BE2C (cell line): Measurements from ENCODE around the gene RHBDD2.
"Not testable (repeated sequence)": the region's sequence is repeated elsewhere in the genome, so short reads cannot be mapped to it uniquely, and the experiment has no call there.

Experiments used
- DNase-seq: peaks from one replicate; pipeline ENCODE4 v3.0.0-alpha.2; 2020
- H3K27me3 ChIP-seq: fragments of 250-450 bp; sonication (Bioruptor Pico); 2 replicates; pipeline ENCODE4 v1.5.1; 2020; ENCODE audit warnings: mild to moderate bottlenecking
- H3K36me3 ChIP-seq: fragments of 250-450 bp; sonication (Bioruptor Pico); 2 replicates; pipeline ENCODE4 v1.5.1; 2020; ENCODE audit warnings: mild to moderate bottlenecking
- H3K4me1 ChIP-seq: fragments of 250-450 bp; sonication (Bioruptor Pico); 2 replicates; pipeline ENCODE4 v1.5.1; 2020
- H3K4me3 ChIP-seq: 2 replicates; pipeline ENCODE4 v1.5.1; 2011; ENCODE audit warnings: low read depth, low read length
- H3K9me3 ChIP-seq: fragments of 250-450 bp; sonication (Bioruptor Pico); 2 replicates; pipeline ENCODE4 v1.5.1; 2020
- TF ChIP-seq, protein P1 (sequence below): IDR thresholded peaks from 2 replicates; pipeline ENCODE4 v1.5.1; 2012; ENCODE audit warnings: mild to moderate bottlenecking, low read depth, low read length

The RHBDD2 gene

DNA sequence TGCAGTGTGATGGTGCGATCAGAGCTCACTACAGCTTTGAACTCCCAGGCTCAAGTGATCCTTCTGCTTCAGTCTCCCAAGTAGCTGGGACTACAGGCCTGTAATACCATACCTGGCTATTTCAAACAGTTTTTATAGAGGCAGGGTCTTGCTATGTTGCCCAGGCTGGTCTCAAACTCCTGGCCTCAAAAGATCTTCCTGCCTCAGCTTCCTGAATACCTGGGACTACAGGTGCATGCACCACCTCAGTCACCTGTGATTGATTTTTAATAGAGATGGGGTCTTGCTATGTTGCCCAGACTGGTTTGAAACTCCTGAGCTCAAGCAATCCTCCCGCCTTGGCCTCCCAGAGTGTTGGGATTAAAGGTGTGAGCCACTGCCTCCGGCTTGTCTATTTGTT is 38.8 kb upstream of the RHBDD2 start:
- no peak overlapping the region for H3K4me3 ChIP-seq
- no peaks in the 10 kb centered on the region for H3K4me1 ChIP-seq
- no peaks in the 10 kb centered on the region for H3K36me3 ChIP-seq
- TF ChIP-seq, protein P1, sequence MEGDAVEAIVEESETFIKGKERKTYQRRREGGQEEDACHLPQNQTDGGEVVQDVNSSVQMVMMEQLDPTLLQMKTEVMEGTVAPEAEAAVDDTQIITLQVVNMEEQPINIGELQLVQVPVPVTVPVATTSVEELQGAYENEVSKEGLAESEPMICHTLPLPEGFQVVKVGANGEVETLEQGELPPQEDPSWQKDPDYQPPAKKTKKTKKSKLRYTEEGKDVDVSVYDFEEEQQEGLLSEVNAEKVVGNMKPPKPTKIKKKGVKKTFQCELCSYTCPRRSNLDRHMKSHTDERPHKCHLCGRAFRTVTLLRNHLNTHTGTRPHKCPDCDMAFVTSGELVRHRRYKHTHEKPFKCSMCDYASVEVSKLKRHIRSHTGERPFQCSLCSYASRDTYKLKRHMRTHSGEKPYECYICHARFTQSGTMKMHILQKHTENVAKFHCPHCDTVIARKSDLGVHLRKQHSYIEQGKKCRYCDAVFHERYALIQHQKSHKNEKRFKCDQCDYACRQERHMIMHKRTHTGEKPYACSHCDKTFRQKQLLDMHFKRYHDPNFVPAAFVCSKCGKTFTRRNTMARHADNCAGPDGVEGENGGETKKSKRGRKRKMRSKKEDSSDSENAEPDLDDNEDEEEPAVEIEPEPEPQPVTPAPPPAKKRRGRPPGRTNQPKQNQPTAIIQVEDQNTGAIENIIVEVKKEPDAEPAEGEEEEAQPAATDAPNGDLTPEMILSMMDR, result no peak
- H3K9me3 ChIP-seq, result no peaks in the 10 kb centered on the region
- no peak for DNase-seq
- no peaks in the 10 kb centered on the region for H3K27me3 ChIP-seq

GRCh38 chr7:75842836-75843446 is 35.9 kb upstream of the RHBDD2 start:
- DNase-seq, result no peak
- no peak overlapping the region for H3K4me3 ChIP-seq
- TF ChIP-seq, protein P1, result no peak

GRCh38 chr7:75843613-75844116 is 35.2 kb upstream of the RHBDD2 start:
- Histone ChIP-seq H3K4me3 (no peak overlapping the region), H3K9me3 (no peaks in the 10 kb centered on the region), H3K27me3 (no peaks in the 10 kb centered on the region), H3K4me1 (no peaks in the 10 kb centered on the region), H3K36me3 (no peaks in the 10 kb centered on the region)
- no peak for DNase-seq
- TF ChIP-seq, protein P1, result no peak

More at GRCh38 chr7:75842836-75843446, 35.9 kb upstream of the RHBDD2 start:
- H3K27me3 ChIP-seq, result no peaks in the 10 kb centered on the region
- H3K4me1 ChIP-seq, result no peaks in the 10 kb centered on the region
- H3K9me3 ChIP-seq, result no peaks in the 10 kb centered on the region
- H3K36me3 ChIP-seq, result no peaks in the 10 kb centered on the region

- H3K9me3 ChIP-seq, result no peaks in the 10 kb centered on the region
- no peaks in the 10 kb centered on the region for H3K27me3 ChIP-seq
- TF ChIP-seq, protein P1, result no peak
- no peak overlapping the region for H3K4me3 ChIP-seq
- H3K36me3 ChIP-seq, result no peaks in the 10 kb centered on the region
- DNase-seq, result no peak
- H3K4me1 ChIP-seq, result no peaks in the 10 kb centered on the region
These were observed 34.7 kb upstream of the RHBDD2 start for GRCh38 chr7:75844158-75844557.

DNA sequence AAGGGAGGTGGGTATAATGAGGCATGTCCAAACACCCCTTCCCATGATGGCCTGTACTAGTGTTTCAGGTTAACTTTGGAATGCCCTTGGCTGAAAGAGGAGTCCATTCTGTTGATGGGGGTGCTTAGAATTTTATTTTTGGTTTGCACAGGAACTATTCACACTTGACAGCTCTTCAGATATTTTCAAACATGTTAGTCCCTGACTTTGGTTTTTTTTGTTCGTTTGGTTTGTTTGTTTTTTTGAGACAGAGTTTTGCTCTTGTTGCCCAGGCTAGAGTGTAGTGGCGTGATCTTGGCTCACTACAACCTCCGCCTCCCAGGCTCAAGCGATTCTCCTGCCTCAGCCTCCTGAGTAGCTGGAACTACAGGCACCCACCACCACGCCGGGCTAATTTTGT is 33.7 kb upstream of the RHBDD2 start:
- H3K27me3 ChIP-seq, DNase-seq, H3K36me3 ChIP-seq, H3K9me3 ChIP-seq, H3K4me1 ChIP-seq, H3K4me3 ChIP-seq: not testable (repeated sequence)

DNA sequence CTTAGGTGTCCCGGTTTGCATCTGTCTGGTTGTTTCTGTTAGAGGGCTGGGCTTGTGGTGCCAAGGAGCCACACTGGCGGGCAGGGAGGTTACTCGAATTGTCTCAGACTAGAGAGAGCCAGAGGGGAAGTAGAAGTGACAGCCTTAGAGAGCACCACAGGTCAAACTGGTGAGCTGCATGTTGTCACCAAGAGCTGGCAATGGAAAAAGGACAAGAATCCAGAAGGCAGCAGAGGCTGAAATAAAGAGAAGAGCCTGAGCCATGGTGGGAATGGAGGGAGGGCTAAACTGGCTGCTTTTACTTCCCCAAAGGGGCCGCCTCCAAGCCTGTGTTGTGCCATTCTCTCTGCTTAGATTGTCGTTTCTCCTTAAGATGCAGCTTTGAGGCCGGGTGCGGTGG is 31.1 kb upstream of the RHBDD2 start:
- Histone ChIP-seq H3K4me1 (no peaks in the 10 kb centered on the region), H3K4me3 (no peak overlapping the region), H3K27me3 (no peaks in the 10 kb centered on the region), H3K36me3 (no peaks in the 10 kb centered on the region), H3K9me3 (no peaks in the 10 kb centered on the region)
- DNase-seq, result no peak
- TF ChIP-seq, protein P1, result no peak
